Measurements from ENCODE around the gene GNAI2.
A peak's percentile ranks its signal among the peaks of the same experiment; 100 is the strongest.
"Not testable (repeated sequence)": the region's sequence is repeated elsewhere in the genome, so short reads cannot be mapped to it uniquely, and the experiment has no call there.

The GNAI2 gene

GRCh38 chr3:50248387-50248786 lies 12.4 kb downstream of the GNAI2 start:
- DNase-seq = no peak

GRCh38 chr3:50249457-50249856 lies 13.5 kb downstream of the GNAI2 start:
- DNase-seq = no peak

GRCh38 chr3:50250514-50250913 lies 14.5 kb downstream of the GNAI2 start:
- no peak for DNase-seq

- DNase-seq = no peak
These were observed 15.2 kb downstream of the GNAI2 start for GRCh38 chr3:50251220-50251619.

GRCh38 chr3:50254577-50255250 lies 18.7 kb downstream of the GNAI2 start:
- no peak for DNase-seq

- no peak for DNase-seq
These were observed 19.2 kb downstream of the GNAI2 start for GRCh38 chr3:50255251-50255615.

DNA sequence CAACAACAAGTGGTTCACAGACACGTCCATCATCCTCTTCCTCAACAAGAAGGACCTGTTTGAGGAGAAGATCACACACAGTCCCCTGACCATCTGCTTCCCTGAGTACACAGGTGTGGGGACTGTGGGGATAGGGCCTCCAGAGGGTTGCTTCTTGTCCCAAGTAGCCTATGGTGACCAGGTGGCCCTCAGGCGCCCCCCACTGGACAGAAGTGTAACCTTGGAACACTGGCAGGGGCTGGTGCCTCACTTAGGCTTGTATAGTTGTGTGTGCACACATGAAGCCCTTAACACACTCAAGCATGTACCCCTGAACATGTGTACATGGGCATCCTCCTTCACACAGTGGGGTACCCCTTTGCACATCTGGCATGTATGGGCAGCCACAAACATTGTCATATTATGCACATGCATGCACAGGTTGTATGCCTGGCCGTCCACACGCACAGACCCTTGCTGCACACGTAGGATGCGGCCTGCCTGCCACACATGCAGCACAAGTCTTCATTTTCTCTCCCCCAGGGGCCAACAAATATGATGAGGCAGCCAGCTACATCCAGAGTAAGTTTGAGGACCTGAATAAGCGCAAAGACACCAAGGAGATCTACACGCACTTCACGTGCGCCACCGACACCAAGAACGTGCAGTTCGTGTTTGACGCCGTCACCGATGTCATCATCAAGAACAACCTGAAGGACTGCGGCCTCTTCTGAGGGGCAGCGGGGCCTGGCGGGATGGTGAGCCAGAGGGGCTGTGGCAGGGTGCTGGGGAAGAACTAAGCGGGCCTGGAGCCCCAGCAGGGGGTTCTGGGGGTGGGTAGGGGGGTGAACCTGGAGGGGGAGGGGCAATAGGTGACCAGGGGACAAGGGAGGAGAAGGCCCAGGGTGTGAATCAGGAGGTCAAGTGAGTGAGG lies 21.2 kb downstream of the GNAI2 start:
- peak in 1 of 2 experiments; percentile 46 for DNase-seq

- peak; percentile 17 to 19 for DNase-seq
These were observed 22.2 kb downstream of the GNAI2 start for GRCh38 chr3:50258029-50258680.

DNA sequence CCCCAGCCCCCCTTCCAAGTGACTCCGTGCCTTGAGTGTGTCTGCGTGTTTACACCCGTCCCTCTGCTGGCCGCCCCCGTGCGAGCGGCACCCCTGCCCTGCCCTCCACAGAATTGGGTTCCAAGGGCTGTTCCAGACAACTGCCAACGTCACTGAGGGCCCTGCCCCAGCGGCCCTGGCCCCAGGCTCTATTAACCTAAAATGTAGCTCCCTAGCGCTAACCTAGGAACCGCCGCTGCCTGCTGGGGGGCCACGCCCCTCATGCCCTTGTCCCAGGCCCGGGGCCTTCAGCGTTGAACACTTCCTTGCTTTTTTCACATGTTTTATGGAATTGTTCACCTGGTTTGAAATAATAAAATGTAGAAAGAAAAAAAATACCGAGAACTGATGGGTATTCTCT lies 23.0 kb downstream of the GNAI2 start:
- no peak for DNase-seq

GRCh38 chr3:50259432-50260026 lies 23.5 kb downstream of the GNAI2 start:
- DNase-seq = no peak

DNA sequence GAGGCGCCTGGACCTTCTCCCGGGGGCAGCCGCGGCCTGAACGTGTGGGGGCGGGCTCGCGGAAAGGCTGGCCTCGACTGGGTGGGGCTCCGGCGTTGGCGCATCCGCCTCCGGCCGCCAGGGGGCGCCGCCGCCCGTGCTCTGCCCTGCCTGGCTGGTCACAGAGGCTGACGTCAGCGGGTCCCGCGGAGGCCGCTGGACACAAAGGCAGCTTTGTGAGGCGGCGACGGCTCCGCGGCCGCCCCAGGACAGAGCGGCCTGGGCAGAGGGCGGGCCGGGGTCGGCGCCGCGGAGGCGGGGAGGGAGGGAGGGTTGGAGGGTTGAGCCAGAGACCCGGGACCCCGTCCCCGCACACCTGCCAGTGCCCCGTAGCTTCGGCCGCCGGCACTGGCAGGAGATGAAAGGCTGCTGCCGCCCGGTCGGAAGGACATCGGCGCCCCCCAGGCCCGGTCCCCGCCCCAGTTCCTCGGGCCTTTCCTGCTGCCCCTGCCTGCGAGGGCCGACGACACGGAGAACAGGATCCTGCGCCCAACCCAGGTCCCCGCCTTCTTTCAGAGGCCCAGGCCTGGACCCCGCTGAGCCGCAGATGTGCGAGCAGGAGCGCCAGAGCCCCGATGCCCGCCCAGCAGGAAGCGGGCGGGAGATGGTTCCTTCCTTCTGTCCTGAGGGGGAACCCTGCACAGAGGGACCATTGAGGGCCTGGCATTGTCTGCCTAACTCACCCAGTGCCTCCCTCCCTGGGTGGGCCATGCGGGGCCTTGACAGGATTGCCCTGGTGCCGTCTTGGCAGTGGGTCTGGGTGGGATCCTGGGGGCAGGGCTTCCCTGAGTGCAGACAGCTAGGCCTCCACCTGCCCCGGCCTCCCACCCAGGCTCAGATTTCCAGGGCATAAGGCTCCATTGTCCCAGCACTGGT lies 24.3 kb downstream of the GNAI2 start:
- peak; percentile 80 to 87 for DNase-seq

- no peak for DNase-seq
These were observed 25.0 kb downstream of the GNAI2 start for GRCh38 chr3:50260942-50261441.

DNA sequence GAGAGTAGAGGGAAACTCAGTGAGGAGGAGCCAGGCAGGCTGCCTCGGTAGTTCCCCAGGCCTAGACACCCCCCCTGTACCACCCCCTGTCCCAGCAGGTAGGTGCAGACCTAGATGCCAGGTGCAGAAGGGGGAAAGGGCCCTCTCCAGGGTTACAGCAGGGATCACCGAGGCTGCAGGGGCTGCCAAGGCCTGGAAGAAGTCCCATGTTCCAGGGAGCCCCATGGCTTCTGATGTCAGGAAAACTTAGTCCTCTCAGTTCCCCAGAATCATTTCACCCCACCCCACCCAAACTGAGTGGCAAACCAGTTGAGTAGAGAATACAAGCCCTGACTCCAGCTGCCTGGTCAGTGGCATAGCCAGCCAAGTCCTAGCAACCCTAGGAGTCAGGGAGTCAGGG lies 25.5 kb downstream of the GNAI2 start:
- DNase-seq = no peak

- DNase-seq = not testable (repeated sequence)
These were observed 26.2 kb downstream of the GNAI2 start for GRCh38 chr3:50262200-50262599.

DNA sequence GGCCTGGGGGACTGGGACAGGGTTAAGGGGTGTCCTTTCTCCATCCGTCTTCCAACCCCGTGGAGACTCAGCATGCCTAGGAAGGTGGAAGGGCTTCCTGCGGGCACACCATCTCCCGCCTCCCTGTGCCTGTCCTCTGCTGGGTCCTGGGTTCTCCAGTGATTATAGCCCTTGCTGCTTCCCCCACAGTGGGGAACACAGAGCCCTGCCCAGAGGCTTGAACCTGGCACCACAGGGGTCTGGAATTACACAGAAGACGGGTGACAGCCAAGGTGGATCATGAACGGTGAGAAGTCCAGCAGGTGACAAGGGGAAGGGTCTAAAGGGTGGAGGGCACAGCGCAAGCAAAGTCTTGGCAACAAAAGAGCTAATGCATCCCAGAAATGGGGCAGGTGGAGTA lies 26.8 kb downstream of the GNAI2 start:
- no peak for DNase-seq

- no peak for DNase-seq
These were observed 27.7 kb downstream of the GNAI2 start for GRCh38 chr3:50263478-50264382.

DNA sequence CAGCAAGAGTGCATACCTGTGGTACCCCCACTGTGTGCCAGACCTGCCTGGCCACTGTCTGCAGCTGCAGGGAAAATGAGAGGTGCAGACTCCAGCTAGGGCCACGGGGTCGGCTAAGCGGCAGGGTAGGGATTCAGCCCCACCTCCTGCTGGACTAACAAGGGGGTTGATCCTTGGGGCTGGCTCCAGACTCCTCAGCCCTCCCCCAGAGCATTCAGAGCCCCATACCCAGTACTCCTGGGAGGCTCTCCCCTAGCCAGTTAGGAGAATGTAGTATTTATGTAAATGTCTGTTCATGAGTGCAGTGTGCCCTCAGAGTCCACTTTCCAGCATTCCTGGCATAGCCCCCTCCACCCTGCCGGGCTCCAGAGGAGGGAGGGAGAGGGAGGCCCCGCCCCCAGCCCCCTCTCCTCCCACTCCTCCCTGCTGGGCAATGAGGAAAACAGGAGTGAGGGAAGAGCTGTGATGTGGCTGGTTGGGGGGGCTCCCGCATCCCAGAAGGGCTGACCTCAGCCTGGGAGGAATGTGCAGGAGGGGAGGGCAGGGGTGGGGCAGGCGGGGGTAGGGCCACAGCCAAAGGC lies 28.5 kb downstream of the GNAI2 start:
- no peak for DNase-seq

DNA sequence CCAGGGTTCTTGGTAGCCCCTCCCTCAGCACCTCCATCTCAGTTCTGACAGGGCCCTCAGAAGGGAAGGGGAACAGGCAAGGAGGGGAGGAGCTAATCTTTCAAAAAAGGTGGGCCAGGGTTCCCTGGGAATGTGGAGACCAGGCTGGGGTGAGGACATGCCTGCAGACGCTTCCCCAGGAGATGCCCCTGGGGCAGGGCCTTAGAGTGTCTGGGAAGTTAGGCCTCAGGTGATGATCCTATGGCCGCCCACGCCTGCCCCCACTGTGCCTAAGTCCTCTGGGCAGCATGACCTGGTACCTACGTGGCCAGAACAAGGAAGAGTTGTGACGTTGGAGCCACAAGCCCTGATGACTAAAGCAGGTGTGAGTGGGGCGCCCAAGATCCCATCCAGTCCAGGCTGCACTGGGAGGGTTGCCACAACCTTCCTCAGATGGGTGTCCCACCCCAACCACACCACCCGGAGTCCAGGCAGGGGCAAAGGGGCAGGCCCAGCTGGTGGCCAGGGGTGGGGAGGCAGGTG lies 29.0 kb downstream of the GNAI2 start:
- no peak for DNase-seq

DNA sequence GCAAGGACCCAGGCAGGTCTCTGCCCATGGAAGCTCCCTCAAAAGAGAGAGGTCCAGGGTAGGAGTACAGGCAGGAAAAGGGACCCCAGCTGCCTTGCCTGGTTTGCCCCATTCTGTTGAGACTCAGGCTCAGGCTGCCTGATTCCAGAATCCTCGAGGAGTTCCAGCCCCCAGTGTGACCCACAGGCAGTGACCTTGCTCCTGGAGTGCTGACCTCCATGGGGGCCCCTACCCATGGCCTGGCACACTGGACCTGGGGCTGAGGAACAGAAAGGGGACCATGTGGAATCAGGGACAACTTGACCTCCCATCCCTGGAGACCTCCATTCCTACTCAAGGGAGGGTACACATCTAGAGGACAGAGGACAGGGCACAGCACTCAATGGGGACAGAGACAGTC lies 29.6 kb downstream of the GNAI2 start:
- DNase-seq = no peak

- DNase-seq = no peak
These were observed 30.0 kb downstream of the GNAI2 start for GRCh38 chr3:50266017-50266416.
